SK-N-SH (cell line): ENCODE data around the gene ADCY1.

Experiments used
- CHD2 ChIP-seq: fragments of 150-350 bp; IDR thresholded peaks from 2 replicates; pipeline ENCODE4 v1.6.1; 2018; ENCODE audit warnings: low read length; ENCODE audit not compliant: partially characterized antibody
- CTCF ChIP-seq: fragments of 200-600 bp; sonication (generic); IDR thresholded peaks from 2 replicates; pipeline ENCODE4 v1.6.1; 2017; ENCODE audit warnings: antibody characterized with exemption, mild to moderate bottlenecking, moderate library complexity
- GATA2 ChIP-seq: sonication (generic); formaldehyde crosslinking; IDR thresholded peaks from 2 replicates; pipeline ENCODE4 v1.5.0; 2020; ENCODE audit warnings: mild to moderate bottlenecking, missing genetic modification reagents
- JUND ChIP-seq: IDR thresholded peaks from 2 replicates; pipeline ENCODE4 v1.4.0; 2012
- MAX ChIP-seq: IDR thresholded peaks from 2 replicates; pipeline ENCODE4 v1.4.0; 2012; ENCODE audit warnings: low read depth
- POLR2AphosphoS5 ChIP-seq: IDR thresholded peaks from 2 replicates; pipeline ENCODE4 v1.6.1; 2012; ENCODE audit warnings: low read depth, low read length
- RAD21 ChIP-seq: IDR thresholded peaks from 2 replicates; pipeline ENCODE4 v1.6.1; 2012; ENCODE audit warnings: mild to moderate bottlenecking, low read length
- RCOR1 ChIP-seq: fragments of 150-350 bp; IDR thresholded peaks from 2 replicates; pipeline ENCODE4 v1.6.1; 2017; ENCODE audit warnings: antibody characterized with exemption, low read length
- REST ChIP-seq: IDR thresholded peaks from 2 replicates; pipeline ENCODE4 v1.6.1; 2012; ENCODE audit warnings: mild to moderate bottlenecking, low read depth, low read length, moderate library complexity
- TAF1 ChIP-seq: IDR thresholded peaks from 2 replicates; pipeline ENCODE4 v1.6.1; 2012; ENCODE audit warnings: low read depth, mild to moderate bottlenecking, low read length, moderate library complexity, borderline replicate concordance
- ZBTB33 ChIP-seq: IDR thresholded peaks from 2 replicates; pipeline ENCODE4 v1.4.0; 2012; ENCODE audit warnings: low read depth, borderline replicate concordance

- TF ChIP-seq MAX (no peak), CTCF (no peak), RAD21 (no peak), REST (no peak), RCOR1 (no peak), POLR2AphosphoS5 (no peak), TAF1 (no peak), JUND (no peak), ZBTB33 (no peak), CHD2 (no peak), GATA2 (CRISPR knock-in tag) (no peak)
Measured at GRCh38 chr7:45713669-45714520, 139.7 kb downstream of the ADCY1 start.
